HEK293 (cell line): ENCODE results near the gene MRGPRX4.

Experiments used
- CTCF ChIA-PET: fragments of 350-600 bp; formaldehyde crosslinking; extraction: SDS; loops from one replicate; lab custom pipeline; 2021; ENCODE audit warnings: antibody characterized with exemption; lab: Yijun Ruan, JAX
- POLR2A ChIA-PET: fragments of 300-600 bp; formaldehyde crosslinking; extraction: SDS; loops from one replicate; lab custom pipeline; 2020; ENCODE audit warnings: antibody characterized with exemption, inconsistent platforms; lab: Yijun Ruan, JAX
- H3K27ac ChIP-seq: fragments of 200-500 bp; sonication (Bioruptor generic); 2 replicates; pipeline ENCODE4 v1.5.1; 2014; ENCODE audit warnings: low read depth, low read length, control low read depth, inconsistent platforms; ENCODE audit errors: extremely low read depth
- H3K36me3 ChIP-seq, 2 experiments: fragments of 200-500 bp in 1 of 2; sonication (Bioruptor generic) in 1 of 2; 1 replicate in 1 of 2; 2 replicates in 1 of 2; pipeline ENCODE4 v1.5.1; 2014 to 2017; ENCODE audit warnings: inconsistent platforms in 2 of 2, low read length in 2 of 2; ENCODE audit not compliant: control insufficient read depth in 2 of 2, insufficient read depth in 1 of 2
- H3K4me1 ChIP-seq: fragments of 200-500 bp; sonication (Bioruptor generic); 2 replicates; pipeline ENCODE4 v1.5.1; 2014; ENCODE audit warnings: mild to moderate bottlenecking, low read length, inconsistent platforms; ENCODE audit not compliant: control insufficient read depth, insufficient read depth
- H3K4me3 ChIP-seq: 2 replicates; pipeline ENCODE4 v1.5.1; 2011; ENCODE audit warnings: low read depth, mild to moderate bottlenecking, control low read depth, low read length, moderate library complexity
- H3K9me3 ChIP-seq: fragments of 200-500 bp; sonication (Bioruptor generic); 2 replicates; pipeline ENCODE4 v1.5.1; 2014; ENCODE audit warnings: low read depth, low read length, inconsistent platforms; ENCODE audit not compliant: control insufficient read depth, insufficient read depth
- HOXA7 ChIP-seq: sonication (generic); formaldehyde crosslinking; IDR thresholded peaks from 2 replicates; pipeline ENCODE4 v1.8.1; 2022; ENCODE audit warnings: missing genetic modification reagents, borderline replicate concordance
- IKZF3 ChIP-seq: fragments of 450-650 bp; IDR thresholded peaks from 2 replicates; pipeline ENCODE4 v1.5.0; 2018; ENCODE audit warnings: missing biosample characterization, mild to moderate bottlenecking, missing genetic modification characterization, moderate library complexity
- OVOL3 ChIP-seq: fragments of 450-650 bp; formaldehyde crosslinking; IDR thresholded peaks from 2 replicates; pipeline ENCODE4 v1.5.1; 2016; ENCODE audit warnings: missing biosample characterization, missing genetic modification characterization
- PRDM1 ChIP-seq: fragments of 450-650 bp; formaldehyde crosslinking; IDR thresholded peaks from 2 replicates; pipeline ENCODE4; 2016; ENCODE audit warnings: missing biosample characterization, missing genetic modification characterization
- SALL2 ChIP-seq: fragments of 450-650 bp; formaldehyde crosslinking; IDR thresholded peaks from 2 replicates; pipeline ENCODE4 v1.5.0; 2017; ENCODE audit warnings: missing biosample characterization, mild to moderate bottlenecking, missing genetic modification characterization, borderline replicate concordance
- SCRT1 ChIP-seq: fragments of 450-650 bp; formaldehyde crosslinking; IDR thresholded peaks from 2 replicates; pipeline ENCODE4 v1.5.1; 2016; ENCODE audit warnings: missing biosample characterization, missing genetic modification characterization, borderline replicate concordance
- ZNF140 ChIP-seq: fragments of 450-650 bp; formaldehyde crosslinking; IDR thresholded peaks from 2 replicates; pipeline ENCODE4 v1.5.1; 2016; ENCODE audit warnings: missing biosample characterization, missing genetic modification characterization
- ZNF214 ChIP-seq: fragments of 450-650 bp; formaldehyde crosslinking; IDR thresholded peaks from 2 replicates; pipeline ENCODE4 v1.5.1; 2017; ENCODE audit warnings: missing biosample characterization, mild to moderate bottlenecking, missing genetic modification characterization, borderline replicate concordance
- ZNF223 ChIP-seq: fragments of 450-650 bp; formaldehyde crosslinking; IDR thresholded peaks from 2 replicates; pipeline ENCODE4 v1.5.1; 2016; ENCODE audit warnings: missing biosample characterization, missing genetic modification characterization
- ZNF37A ChIP-seq: fragments of 450-650 bp; IDR thresholded peaks from 2 replicates; pipeline ENCODE4 v1.5.1; 2018; ENCODE audit warnings: missing biosample characterization, missing genetic modification characterization
- ZNF473 ChIP-seq: fragments of 450-650 bp; formaldehyde crosslinking; IDR thresholded peaks from 2 replicates; pipeline ENCODE4 v1.5.1; 2017; ENCODE audit warnings: missing biosample characterization, missing genetic modification characterization
- ZNF549 ChIP-seq: fragments of 450-650 bp; IDR thresholded peaks from 2 replicates; pipeline ENCODE4 v1.5.1; 2018; ENCODE audit warnings: missing biosample characterization, missing genetic modification characterization, mild to moderate bottlenecking, inconsistent platforms, moderate library complexity
- ZNF555 ChIP-seq: fragments of 450-650 bp; formaldehyde crosslinking; conservative IDR thresholded peaks from 2 replicates; pipeline ENCODE4 v1.5.1; 2017; ENCODE audit warnings: missing biosample characterization, mild to moderate bottlenecking, missing genetic modification characterization, inconsistent platforms
- ZNF571 ChIP-seq: fragments of 450-650 bp; formaldehyde crosslinking; IDR thresholded peaks from 2 replicates; pipeline ENCODE4 v1.5.0; 2017; ENCODE audit warnings: missing biosample characterization, missing genetic modification characterization
- ZNF621 ChIP-seq: fragments of 450-650 bp; formaldehyde crosslinking; IDR thresholded peaks from 2 replicates; pipeline ENCODE4 v1.5.1; 2017; ENCODE audit warnings: missing biosample characterization, missing genetic modification characterization
- ZSCAN23 ChIP-seq: fragments of 450-650 bp; formaldehyde crosslinking; IDR thresholded peaks from 2 replicates; pipeline ENCODE4 v1.5.1; 2016; ENCODE audit warnings: missing biosample characterization, missing genetic modification characterization
- TF ChIP-seq, protein P1 (sequence below): fragments of 450-650 bp; formaldehyde crosslinking; IDR thresholded peaks from 2 replicates; pipeline ENCODE4 v1.5.1; 2016; ENCODE audit warnings: missing biosample characterization, missing genetic modification characterization, borderline replicate concordance
- TF ChIP-seq, protein P2 (sequence below): fragments of 450-650 bp; formaldehyde crosslinking; IDR thresholded peaks from 2 replicates; pipeline ENCODE4 v1.5.1; 2016; ENCODE audit warnings: missing biosample characterization, missing genetic modification characterization, low read depth
- TF ChIP-seq, protein P3 (sequence below): fragments of 450-650 bp; formaldehyde crosslinking; IDR thresholded peaks from 2 replicates; pipeline ENCODE4 v1.5.1; 2017; ENCODE audit warnings: missing biosample characterization, missing genetic modification characterization
- TF ChIP-seq, protein P4 (sequence below): fragments of 450-650 bp; formaldehyde crosslinking; IDR thresholded peaks from 2 replicates; pipeline ENCODE4 v1.5.1; 2017; ENCODE audit warnings: missing biosample characterization, missing genetic modification characterization
- TF ChIP-seq, protein P5 (sequence below): fragments of 450-650 bp; formaldehyde crosslinking; IDR thresholded peaks from 2 replicates; pipeline ENCODE4 v1.5.1; 2016; ENCODE audit warnings: missing biosample characterization, missing genetic modification characterization
- TF ChIP-seq, protein P6 (sequence below): fragments of 450-650 bp; formaldehyde crosslinking; IDR thresholded peaks from 2 replicates; pipeline ENCODE4 v1.5.1; 2016; ENCODE audit warnings: missing biosample characterization, missing genetic modification characterization

The MRGPRX4 gene

DNA sequence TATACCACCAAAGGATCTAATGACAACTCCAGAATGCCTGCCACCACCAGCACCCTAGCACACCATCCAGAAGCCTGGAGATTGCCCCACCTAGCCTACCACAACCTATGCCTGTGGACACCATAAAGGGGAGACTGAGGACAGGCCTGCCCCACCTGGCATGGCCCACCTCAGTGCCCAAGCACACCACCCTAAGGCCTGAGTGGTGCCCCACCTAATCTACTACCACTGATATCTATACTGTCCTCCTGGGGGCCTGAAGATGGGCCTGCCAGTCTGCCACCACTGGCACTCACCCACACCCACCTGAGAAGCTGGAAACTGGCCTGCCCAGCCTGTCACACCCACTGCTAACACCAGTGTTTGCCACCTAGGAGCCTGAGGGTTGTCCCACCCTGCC, 32.1 kb downstream of the MRGPRX4 start:
- no peaks in the 10 kb centered on the region for H3K4me1 ChIP-seq
- no peak overlapping the region for H3K4me3 ChIP-seq
- CTCF ChIA-PET, result interaction anchor here (0.7 to 1.9 kb wide), 5 partner anchors 8 to 182 kb away, joined by 3 to 13 read pairs (median 5); no protein-coding TSS in a partner anchor
- no peaks in the 10 kb centered on the region for H3K36me3 ChIP-seq
- H3K9me3 ChIP-seq, result no peaks in the 10 kb centered on the region
- no peak overlapping the region for H3K27ac ChIP-seq
- POLR2A ChIA-PET, result no interaction called here
- no peak for TF ChIP-seq IKZF3
- TF ChIP-seq ZNF223 (tag by site-specific recombination), result no peak
- no peak for TF ChIP-seq HOXA7 (CRISPR knock-in tag)
- TF ChIP-seq, protein P1, sequence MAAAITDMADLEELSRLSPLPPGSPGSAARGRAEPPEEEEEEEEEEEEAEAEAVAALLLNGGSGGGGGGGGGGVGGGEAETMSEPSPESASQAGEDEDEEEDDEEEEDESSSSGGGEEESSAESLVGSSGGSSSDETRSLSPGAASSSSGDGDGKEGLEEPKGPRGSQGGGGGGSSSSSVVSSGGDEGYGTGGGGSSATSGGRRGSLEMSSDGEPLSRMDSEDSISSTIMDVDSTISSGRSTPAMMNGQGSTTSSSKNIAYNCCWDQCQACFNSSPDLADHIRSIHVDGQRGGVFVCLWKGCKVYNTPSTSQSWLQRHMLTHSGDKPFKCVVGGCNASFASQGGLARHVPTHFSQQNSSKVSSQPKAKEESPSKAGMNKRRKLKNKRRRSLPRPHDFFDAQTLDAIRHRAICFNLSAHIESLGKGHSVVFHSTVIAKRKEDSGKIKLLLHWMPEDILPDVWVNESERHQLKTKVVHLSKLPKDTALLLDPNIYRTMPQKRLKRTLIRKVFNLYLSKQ (tag by site-specific recombination), result no peak
- TF ChIP-seq ZNF621 (tag by site-specific recombination), result no peak
- no peak for TF ChIP-seq ZNF555 (tag by site-specific recombination)
- TF ChIP-seq ZNF37A (tag by site-specific recombination), result no peak
- TF ChIP-seq, protein P2, sequence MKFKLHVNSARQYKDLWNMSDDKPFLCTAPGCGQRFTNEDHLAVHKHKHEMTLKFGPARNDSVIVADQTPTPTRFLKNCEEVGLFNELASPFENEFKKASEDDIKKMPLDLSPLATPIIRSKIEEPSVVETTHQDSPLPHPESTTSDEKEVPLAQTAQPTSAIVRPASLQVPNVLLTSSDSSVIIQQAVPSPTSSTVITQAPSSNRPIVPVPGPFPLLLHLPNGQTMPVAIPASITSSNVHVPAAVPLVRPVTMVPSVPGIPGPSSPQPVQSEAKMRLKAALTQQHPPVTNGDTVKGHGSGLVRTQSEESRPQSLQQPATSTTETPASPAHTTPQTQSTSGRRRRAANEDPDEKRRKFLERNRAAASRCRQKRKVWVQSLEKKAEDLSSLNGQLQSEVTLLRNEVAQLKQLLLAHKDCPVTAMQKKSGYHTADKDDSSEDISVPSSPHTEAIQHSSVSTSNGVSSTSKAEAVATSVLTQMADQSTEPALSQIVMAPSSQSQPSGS (tag by site-specific recombination), result no peak
- TF ChIP-seq PRDM1, result no peak
- no peak for TF ChIP-seq SCRT1
- TF ChIP-seq, protein P3, sequence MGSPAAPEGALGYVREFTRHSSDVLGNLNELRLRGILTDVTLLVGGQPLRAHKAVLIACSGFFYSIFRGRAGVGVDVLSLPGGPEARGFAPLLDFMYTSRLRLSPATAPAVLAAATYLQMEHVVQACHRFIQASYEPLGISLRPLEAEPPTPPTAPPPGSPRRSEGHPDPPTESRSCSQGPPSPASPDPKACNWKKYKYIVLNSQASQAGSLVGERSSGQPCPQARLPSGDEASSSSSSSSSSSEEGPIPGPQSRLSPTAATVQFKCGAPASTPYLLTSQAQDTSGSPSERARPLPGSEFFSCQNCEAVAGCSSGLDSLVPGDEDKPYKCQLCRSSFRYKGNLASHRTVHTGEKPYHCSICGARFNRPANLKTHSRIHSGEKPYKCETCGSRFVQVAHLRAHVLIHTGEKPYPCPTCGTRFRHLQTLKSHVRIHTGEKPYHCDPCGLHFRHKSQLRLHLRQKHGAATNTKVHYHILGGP, result no peak

DNA sequence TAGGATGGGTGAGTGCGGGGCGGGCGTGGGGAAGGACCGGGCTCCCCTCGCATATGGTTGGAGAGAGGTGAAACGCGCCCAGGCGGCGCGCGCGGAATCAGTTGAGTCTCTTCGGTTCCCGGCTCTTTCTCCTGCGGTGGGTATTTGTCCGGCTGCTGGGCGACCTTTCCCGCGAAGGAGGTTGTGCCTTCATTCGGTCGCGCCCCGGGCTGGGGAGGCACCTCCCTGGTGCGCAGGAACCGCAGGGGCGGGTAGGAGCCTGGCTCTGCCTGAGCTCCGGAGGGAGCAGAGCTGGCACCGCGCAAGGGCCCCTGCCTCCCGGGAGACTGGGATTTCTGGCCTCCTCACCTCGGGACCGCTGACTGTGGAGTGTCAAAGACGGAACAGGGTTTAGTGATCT, 36.4 kb downstream of the MRGPRX4 start:
- Histone ChIP-seq H3K4me1 (no peaks in the 10 kb centered on the region), H3K4me3 (no peak overlapping the region), H3K36me3 (no peaks in the 10 kb centered on the region), H3K27ac (no peak overlapping the region), H3K9me3 (no peaks in the 10 kb centered on the region)
- POLR2A ChIA-PET, result no interaction called here
- CTCF ChIA-PET, result no interaction called here
- TF ChIP-seq, protein P4, sequence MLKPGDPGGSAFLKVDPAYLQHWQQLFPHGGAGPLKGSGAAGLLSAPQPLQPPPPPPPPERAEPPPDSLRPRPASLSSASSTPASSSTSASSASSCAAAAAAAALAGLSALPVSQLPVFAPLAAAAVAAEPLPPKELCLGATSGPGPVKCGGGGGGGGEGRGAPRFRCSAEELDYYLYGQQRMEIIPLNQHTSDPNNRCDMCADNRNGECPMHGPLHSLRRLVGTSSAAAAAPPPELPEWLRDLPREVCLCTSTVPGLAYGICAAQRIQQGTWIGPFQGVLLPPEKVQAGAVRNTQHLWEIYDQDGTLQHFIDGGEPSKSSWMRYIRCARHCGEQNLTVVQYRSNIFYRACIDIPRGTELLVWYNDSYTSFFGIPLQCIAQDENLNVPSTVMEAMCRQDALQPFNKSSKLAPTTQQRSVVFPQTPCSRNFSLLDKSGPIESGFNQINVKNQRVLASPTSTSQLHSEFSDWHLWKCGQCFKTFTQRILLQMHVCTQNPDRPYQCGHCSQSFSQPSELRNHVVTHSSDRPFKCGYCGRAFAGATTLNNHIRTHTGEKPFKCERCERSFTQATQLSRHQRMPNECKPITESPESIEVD (tag by site-specific recombination), result no peak
- TF ChIP-seq ZNF473 (no peak), ZSCAN23 (tag by site-specific recombination) (no peak), ZNF140 (tag by site-specific recombination) (no peak), ZNF549 (tag by site-specific recombination) (no peak), SALL2 (tag by site-specific recombination) (no peak), OVOL3 (tag by site-specific recombination) (no peak), ZNF571 (tag by site-specific recombination) (no peak), ZNF214 (tag by site-specific recombination) (no peak), ZNF621 (tag by site-specific recombination) (no peak)
- TF ChIP-seq, protein P5, sequence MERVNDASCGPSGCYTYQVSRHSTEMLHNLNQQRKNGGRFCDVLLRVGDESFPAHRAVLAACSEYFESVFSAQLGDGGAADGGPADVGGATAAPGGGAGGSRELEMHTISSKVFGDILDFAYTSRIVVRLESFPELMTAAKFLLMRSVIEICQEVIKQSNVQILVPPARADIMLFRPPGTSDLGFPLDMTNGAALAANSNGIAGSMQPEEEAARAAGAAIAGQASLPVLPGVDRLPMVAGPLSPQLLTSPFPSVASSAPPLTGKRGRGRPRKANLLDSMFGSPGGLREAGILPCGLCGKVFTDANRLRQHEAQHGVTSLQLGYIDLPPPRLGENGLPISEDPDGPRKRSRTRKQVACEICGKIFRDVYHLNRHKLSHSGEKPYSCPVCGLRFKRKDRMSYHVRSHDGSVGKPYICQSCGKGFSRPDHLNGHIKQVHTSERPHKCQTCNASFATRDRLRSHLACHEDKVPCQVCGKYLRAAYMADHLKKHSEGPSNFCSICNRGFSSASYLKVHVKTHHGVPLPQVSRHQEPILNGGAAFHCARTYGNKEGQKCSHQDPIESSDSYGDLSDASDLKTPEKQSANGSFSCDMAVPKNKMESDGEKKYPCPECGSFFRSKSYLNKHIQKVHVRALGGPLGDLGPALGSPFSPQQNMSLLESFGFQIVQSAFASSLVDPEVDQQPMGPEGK (tag by site-specific recombination), result no peak
- TF ChIP-seq, protein P6, sequence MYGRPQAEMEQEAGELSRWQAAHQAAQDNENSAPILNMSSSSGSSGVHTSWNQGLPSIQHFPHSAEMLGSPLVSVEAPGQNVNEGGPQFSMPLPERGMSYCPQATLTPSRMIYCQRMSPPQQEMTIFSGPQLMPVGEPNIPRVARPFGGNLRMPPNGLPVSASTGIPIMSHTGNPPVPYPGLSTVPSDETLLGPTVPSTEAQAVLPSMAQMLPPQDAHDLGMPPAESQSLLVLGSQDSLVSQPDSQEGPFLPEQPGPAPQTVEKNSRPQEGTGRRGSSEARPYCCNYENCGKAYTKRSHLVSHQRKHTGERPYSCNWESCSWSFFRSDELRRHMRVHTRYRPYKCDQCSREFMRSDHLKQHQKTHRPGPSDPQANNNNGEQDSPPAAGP, result no peak
